GM12872 (cell line): ENCODE data around the gene KLHDC3.

Source experiments
- CTCF ChIP-seq: IDR thresholded peaks from 3 replicates; pipeline ENCODE4 v1.5.1; 2011; ENCODE audit warnings: low read depth, mild to moderate bottlenecking, low read length, moderate library complexity; ENCODE audit not compliant: insufficient read depth

KLHDC3 gene

GRCh38 chr6:43013843-43014433, at the start of gene KLHDC3, which contains the start of gene MEA1:
Gene KLHDC3, plus strand, starts transcription at chr6:43014249. Its CDS starts 2,944 bp downstream, at chr6:43017193.
Gene MEA1, minus strand, starts transcription at chr6:43013946. Its CDS starts 133 bp downstream, at chr6:43013813.
- TF ChIP-seq CTCF, result no peak

GRCh38 chr6:42966571-42966970, 47.5 kb upstream of the KLHDC3 start:
- no peak for TF ChIP-seq CTCF

DNA sequence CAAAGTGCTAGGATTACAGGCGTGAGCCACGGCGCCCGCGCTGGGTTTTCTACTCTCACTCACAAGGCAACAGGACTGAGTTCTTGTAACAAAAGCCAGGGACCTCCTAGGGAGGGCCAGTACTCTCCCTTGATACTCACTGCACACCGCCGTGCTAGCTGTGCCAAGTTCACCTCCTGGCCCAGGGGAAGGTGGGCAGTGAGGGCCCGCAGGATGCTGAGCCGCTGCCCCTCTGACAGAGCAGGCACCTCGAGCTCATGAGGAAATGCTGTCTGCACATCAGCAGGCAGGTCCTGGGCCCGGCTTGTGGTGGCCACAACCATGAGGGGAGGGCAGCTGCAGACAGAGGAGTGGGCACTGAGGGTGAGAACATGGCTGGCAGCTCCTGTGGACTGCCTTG, 46.8 kb upstream of the KLHDC3 start:
- TF ChIP-seq CTCF, result no peak

- no peak for TF ChIP-seq CTCF
Observed at GRCh38 chr6:42968126-42968701, 45.8 kb upstream of the KLHDC3 start.

- no peak for TF ChIP-seq CTCF
Observed at GRCh38 chr6:42968783-42969182, 45.3 kb upstream of the KLHDC3 start.

- TF ChIP-seq CTCF, result no peak
Observed at GRCh38 chr6:42969431-42969830, 44.6 kb upstream of the KLHDC3 start.

- TF ChIP-seq CTCF, result no peak
Observed at GRCh38 chr6:42969934-42970333, 44.1 kb upstream of the KLHDC3 start.
